Activated CD8-positive, alpha-beta T cell treated with anti-CD3 and anti-CD28 coated beads for 36 hours (primary cell): Measurements from ENCODE around the gene RUFY3. TPM values are rescaled to one million over a fixed set of nuclear protein-coding genes. Genes with fewer than 3 reads are reported as not detected.

Experiments
- total RNA-seq, 2 experiments: library from RNA; stranded (reverse); gene quantifications; one replicate each; pipeline ENCODE4 v1.2.3, GENCODE V29; 2021

RUFY3 gene
- total RNA-seq, 2 experiments from 2014 or later = 13.6 to 17.5 TPM

Other genes with a start within 250 kb of the RUFY3 start
- not detected for gene MUC7, start 249.8 kb upstream of the RUFY3 start, total RNA-seq
- gene AMTN, start 203.4 kb upstream of the RUFY3 start, total RNA-seq = not detected
- not detected for gene AMBN, start 129.7 kb upstream of the RUFY3 start, total RNA-seq
- not detected for gene ENAM, start 93.2 kb upstream of the RUFY3 start, total RNA-seq
- gene JCHAIN, start 55.5 kb upstream of the RUFY3 start, total RNA-seq = not detected
- gene UTP3, start 33.4 kb upstream of the RUFY3 start, total RNA-seq = 10 to 100 TPM; 31.0 to 33.5 TPM
- gene GRSF1, start 117.9 kb downstream of the RUFY3 start, total RNA-seq = 100 to 1,000 TPM; 111 to 117 TPM
- gene MOB1B, start 180.4 kb downstream of the RUFY3 start, total RNA-seq = 10 to 100 TPM; 14.9 to 19.7 TPM